ENCODE results near the gene PCCA.
"Not testable (repeated sequence)": the region's sequence is repeated elsewhere in the genome, so short reads cannot be mapped to it uniquely, and the experiment has no call there.

Gene PCCA

GRCh38 chr13:100378533-100378932, 289.6 kb downstream of the PCCA start:
- DNase-seq = no peak

GRCh38 chr13:100381595-100382224, 292.8 kb downstream of the PCCA start:
- no peak for DNase-seq

DNA sequence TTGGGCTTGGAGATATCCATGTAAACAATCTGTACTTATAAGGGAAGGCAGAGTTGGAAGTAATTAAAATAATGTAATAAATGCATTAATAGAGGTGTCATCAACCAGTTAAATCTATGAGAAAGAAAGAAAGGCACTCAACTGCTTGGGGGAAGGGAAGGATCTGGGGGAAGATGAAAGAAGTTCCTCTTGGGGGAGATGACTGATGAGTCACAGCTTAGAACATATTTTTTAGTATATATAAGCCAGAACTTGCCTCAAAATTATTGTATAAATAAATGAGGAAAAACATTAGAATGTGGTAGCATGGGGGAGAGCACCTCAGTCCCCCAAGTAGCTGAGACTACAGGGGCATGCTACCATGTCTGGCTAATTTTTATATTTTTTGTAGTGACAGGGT, 293.9 kb downstream of the PCCA start:
- DNase-seq = no peak

- no peak for DNase-seq
Measured at GRCh38 chr13:100387416-100387815, 298.5 kb downstream of the PCCA start.

GRCh38 chr13:100388150-100388549, 299.3 kb downstream of the PCCA start:
- DNase-seq = not testable (repeated sequence)

DNA sequence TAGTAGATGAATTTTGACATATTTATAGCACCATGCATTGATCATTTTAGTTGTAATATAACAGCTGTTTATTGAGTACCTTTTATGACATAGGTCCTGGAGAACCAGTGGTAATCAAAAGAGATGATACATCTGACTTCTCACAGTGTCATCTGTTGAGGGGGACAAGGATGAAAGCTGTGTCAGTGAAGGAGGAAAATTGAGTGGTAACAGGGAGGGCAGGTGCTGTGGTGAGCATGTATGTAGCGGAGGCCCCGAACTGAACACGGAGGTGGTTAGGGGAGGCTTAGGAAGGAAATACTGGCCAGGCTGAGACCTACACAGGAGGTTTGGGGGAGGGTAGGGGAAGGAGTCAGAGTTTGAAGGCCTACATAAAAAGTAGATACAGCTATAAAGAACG, 300.0 kb downstream of the PCCA start:
- DNase-seq = no peak

DNA sequence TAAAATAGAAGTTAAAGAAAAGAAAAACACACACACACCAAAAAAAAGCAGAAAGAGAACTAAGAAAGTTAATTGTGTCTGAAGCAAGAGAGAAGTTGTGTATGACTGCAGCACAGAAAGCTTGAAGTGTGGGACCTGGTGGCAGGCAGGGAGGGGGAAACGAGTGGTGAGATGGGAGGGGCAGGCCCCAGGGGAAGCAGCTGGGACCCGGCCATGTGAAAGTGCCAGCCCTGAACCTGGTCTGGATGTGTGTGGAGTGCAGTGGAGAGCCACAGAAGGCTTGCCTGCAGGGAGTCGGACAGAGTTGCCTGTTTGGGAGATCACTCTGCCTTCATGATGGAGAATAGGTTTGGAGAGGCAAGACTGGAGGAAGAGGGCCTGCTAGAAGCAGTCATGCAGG, 300.7 kb downstream of the PCCA start:
- no peak for DNase-seq

DNA sequence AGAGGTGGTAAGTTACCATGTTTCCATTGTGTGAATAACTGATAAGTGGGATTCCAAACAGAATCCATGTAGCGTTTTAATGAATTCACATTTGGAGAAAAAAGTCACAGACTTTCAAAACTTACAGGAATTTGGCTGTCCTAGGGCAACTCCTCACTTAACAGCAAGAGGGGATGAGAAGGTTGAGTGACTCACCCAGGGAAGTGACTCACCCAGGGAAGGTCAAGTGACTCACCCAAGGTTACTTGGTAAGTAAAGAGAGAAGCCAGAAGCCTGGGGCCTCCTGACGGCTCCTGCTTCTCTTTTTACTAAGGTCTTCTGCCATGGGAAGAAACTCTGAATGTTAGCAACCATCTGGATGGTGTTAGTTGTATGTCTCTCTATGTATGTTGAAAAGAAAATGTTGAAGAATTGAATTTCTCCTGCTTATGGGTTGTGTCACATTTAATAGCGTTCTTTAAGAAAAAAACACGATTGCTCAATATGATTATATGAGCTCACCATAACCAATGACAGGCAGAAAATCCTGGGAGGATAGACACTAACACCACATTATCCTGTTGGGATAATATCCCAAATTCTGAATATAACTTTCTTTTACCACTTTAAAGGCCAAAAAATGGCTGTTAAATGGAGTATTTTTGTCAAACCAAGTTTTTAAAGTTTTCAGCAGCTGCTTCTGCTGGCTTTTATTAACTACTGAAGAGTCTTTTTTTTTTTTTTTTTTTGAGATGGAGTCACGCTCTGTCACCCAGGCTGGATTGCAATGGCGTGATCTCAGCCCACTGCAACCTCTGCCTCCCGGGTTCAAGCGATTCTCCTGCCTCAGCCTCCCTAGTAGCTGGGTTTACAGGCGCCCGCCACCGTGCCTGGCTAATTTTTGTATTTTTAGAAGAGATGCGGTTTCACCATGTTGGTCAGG, 304.1 kb downstream of the PCCA start:
- DNase-seq = peak; percentile 71

DNA sequence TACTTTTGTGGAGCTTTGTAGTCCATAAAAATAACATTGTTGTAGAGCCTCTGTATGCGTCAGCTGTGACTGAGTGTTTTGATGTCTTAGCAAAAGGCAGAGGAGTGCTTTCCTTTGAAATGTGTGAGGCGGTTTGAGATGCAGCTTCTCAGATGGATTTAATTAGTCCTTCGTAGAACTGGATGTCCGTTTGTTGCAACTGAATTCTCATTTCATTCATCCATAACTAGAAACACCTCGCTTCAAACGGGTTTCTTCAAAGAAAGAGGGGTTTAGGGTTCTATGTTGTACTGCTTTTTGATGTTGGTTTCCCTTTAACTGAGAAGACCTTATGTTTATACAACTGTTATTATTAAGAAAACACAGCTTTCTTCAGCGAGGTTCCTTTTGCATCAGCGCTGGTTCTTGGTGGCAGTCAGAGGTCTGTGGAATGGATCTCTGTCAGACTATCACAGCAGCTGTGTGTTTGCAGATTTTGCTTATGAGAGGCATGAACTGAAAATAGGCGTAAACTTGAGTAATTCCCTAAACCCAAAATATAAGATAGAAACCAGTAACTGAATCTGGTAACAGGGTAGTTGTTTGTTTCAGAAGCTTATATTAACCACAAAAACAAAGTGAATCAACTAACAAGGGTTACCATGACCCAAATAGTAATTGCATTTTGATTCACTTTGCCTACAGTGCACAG, 305.3 kb downstream of the PCCA start:
- peak; percentile 6 for DNase-seq

DNA sequence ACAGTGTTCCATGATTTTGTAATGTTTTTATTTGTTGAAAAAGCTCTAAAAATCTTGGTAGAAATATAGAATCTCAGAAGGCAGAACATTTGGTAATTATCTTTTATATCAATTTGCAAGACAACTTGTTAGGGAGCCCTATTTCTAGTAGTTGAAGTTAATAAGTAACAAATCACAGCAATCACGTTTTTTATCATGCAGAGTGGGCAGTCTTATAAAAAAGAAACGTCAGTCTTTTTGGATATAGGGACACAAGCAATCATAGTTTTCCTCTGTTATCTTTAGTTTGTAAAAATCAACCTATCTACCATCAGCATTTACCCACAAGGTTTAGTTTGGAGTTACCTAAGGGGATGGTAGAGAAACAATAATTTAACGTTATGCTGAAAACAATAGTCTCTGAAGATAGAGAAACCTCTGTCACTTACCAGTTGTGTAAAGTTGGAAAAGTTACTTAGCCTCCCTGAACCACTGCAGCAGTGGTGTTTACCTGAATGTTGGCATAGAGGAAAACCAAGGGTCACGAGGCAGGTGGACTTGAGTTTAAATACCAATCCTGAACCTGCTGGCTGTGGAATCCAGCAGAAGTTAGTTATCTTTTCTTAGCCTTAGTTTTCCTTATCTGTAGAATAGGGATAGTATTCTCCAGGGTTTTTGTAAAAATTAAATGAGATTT, 306.9 kb downstream of the PCCA start:
- no peak for DNase-seq

DNA sequence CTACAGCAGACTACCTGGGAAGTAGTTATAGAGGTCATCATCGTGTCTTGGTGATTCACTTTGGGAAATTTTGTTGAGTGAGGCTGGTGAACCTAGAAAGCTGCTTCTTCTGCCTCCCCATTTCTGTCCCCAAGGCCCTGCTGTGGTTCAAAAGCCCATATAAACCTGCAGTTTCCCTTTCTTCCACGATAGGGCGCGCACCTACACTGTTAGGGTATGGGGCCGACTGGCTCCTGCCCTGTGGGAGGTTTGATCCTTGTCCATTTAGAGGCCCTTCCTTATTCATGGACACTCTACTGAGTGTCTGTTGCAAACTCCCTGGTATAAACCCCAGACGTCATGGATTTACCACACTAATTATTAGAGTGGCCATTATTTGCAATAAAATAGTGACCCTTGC, 307.9 kb downstream of the PCCA start:
- DNase-seq = no peak

GRCh38 chr13:100397627-100398026, 308.7 kb downstream of the PCCA start:
- DNase-seq = no peak

GRCh38 chr13:100398360-100398759, 309.5 kb downstream of the PCCA start:
- no peak for DNase-seq

- no peak for DNase-seq
Measured at GRCh38 chr13:100399455-100399854, 310.6 kb downstream of the PCCA start.

DNA sequence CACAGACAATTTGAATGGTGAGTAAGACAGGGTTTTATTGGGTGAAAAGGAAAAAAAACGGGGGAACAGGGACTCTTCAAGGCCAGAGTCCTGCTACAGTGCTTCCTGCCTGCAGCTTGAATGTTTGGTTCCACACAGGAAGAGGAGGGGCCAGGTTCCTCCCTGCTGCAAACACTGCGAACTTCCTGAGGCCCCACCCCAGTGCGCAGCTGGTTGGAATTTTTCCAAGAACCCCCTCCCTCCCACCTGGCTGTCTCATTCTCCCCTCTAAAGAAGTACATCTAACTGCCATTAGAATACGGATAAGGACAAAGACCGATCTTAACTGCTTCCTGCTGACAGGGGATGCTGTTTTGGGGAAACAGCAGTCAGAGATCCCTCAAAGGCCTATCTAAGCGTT, 314.8 kb downstream of the PCCA start:
- no peak for DNase-seq

DNA sequence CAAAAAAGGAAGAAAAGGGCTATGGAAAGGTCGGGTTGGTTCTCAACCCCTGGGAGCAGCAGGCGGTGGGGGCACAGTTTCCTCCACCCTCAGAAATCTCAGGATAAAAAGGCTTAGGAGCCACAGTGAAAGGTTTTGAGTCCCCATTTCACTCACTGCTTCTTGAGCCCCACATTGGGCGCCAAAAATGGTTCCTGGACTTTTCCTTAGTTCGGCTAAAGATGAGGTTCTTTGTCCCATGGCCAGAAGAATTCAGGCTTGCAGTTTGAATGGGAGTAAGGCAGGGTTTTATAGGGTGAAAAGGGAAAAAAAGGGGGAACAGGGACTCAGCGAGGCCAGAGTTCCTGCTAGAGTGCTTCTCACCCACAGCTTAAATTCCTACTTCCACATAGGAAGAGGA, 320.2 kb downstream of the PCCA start:
- DNase-seq = no peak

- no peak for DNase-seq
Measured at GRCh38 chr13:100423375-100423774, 334.5 kb downstream of the PCCA start.

- DNase-seq = no peak
Measured at GRCh38 chr13:100428986-100429385, 340.1 kb downstream of the PCCA start.

DNA sequence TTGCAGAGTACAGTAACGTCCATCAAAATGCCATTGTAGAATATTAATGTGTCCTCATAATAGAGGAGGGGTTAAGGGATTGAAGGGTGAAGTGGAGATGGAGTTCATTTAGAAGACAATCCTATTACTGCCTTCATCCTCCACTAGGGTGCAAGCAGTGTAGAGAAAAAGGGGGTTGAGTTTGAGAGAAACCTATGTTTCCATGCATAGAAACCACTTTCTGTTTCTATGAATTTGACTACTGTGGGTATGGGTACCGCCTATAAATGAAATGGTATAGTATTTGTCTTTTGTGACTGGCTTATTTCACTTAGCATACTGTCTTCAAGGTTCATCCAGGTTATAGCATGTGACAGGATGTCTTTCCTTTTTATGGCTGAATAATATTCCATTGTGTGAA, 343.7 kb downstream of the PCCA start:
- no peak for DNase-seq

DNA sequence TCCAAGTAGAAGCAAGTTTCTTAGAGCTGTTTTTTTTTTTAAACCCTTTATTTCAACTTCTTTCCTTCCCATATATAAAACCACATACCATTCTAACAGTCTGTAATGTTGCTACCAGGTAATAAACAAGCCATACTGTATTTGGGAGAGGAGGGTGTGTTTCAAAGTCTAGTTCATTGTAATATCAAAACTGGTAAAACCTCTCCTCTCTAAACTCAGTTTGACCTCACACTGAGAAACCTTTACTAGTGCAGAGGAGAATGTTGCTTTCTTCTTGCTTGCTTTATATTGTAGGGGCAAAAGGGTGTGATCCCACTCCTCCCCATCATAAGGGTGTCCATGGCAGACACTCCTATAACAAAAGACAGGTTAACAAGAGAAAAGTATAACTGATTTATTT, 344.6 kb downstream of the PCCA start:
- no peak for DNase-seq

- no peak for DNase-seq
Measured at GRCh38 chr13:100434010-100434763, 345.3 kb downstream of the PCCA start.

GRCh38 chr13:100436099-100436498, 347.2 kb downstream of the PCCA start:
- DNase-seq = no peak
